IMR-90 (cell line): ENCODE results near the gene CDT1.

Experiments
- BHLHE40 ChIP-seq: fragments of 150-350 bp; IDR thresholded peaks from 2 replicates; pipeline ENCODE4 v1.6.1; 2016; ENCODE audit warnings: mild to moderate bottlenecking, low read depth, low read length
- MAFK ChIP-seq: IDR thresholded peaks from 2 replicates; pipeline ENCODE4 v1.6.1; 2012; ENCODE audit warnings: low read depth, low read length, improper control_type of control experiment
- MXI1 ChIP-seq: IDR thresholded peaks from 2 replicates; pipeline ENCODE4 v1.6.1; 2012; ENCODE audit warnings: low read depth, mild to moderate bottlenecking, low read length, moderate library complexity, borderline replicate concordance
- POLR2A ChIP-seq: IDR thresholded peaks from 2 replicates; pipeline ENCODE4 v1.6.1; 2012; ENCODE audit warnings: mild to moderate bottlenecking, low read depth, low read length
- RAD21 ChIP-seq: IDR thresholded peaks from 2 replicates; pipeline ENCODE4 v1.6.1; 2012; ENCODE audit warnings: low read length, improper control_type of control experiment
- RCOR1 ChIP-seq: IDR thresholded peaks from 2 replicates; pipeline ENCODE4 v1.6.1; 2012; ENCODE audit warnings: mild to moderate bottlenecking, low read length, improper control_type of control experiment; ENCODE audit not compliant: insufficient replicate concordance
- RFX5 ChIP-seq: IDR thresholded peaks from 2 replicates; pipeline ENCODE4 v1.8.0; 2012; ENCODE audit warnings: low read depth, mild to moderate bottlenecking, low read length, moderate library complexity
- TF ChIP-seq, protein P1 (sequence below): conservative IDR thresholded peaks from 2 replicates; pipeline ENCODE4 v1.5.1; 2012; ENCODE audit warnings: mild to moderate bottlenecking, low read depth, low read length, improper control_type of control experiment
- TF ChIP-seq, protein P2 (sequence below): fragments of 150-350 bp; IDR thresholded peaks from 2 replicates; pipeline ENCODE4 v1.6.1; 2017; ENCODE audit warnings: mild to moderate bottlenecking, antibody characterized with exemption, low read length, low read depth

DNA sequence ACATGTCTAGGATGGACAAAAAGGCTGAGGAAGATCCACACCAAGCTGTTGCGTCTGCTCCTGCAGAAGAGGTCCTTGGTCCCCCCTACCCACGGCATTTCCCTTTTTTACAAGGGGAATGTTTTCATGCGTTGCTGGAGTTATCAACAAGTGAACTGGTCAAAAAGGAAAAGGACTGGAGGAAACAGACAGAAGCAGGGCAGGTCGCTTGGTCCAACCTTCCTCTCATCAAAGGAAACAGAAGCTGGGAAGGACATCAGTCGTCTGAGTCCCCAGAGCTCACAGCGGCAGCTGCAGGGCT is 44.7 kb upstream of the CDT1 start:
- TF ChIP-seq, protein P1, sequence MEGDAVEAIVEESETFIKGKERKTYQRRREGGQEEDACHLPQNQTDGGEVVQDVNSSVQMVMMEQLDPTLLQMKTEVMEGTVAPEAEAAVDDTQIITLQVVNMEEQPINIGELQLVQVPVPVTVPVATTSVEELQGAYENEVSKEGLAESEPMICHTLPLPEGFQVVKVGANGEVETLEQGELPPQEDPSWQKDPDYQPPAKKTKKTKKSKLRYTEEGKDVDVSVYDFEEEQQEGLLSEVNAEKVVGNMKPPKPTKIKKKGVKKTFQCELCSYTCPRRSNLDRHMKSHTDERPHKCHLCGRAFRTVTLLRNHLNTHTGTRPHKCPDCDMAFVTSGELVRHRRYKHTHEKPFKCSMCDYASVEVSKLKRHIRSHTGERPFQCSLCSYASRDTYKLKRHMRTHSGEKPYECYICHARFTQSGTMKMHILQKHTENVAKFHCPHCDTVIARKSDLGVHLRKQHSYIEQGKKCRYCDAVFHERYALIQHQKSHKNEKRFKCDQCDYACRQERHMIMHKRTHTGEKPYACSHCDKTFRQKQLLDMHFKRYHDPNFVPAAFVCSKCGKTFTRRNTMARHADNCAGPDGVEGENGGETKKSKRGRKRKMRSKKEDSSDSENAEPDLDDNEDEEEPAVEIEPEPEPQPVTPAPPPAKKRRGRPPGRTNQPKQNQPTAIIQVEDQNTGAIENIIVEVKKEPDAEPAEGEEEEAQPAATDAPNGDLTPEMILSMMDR = no peak
- TF ChIP-seq RCOR1 (no peak), POLR2A (no peak), BHLHE40 (no peak), RAD21 (no peak), MAFK (no peak), RFX5 (no peak), MXI1 (no peak)
- TF ChIP-seq, protein P2, sequence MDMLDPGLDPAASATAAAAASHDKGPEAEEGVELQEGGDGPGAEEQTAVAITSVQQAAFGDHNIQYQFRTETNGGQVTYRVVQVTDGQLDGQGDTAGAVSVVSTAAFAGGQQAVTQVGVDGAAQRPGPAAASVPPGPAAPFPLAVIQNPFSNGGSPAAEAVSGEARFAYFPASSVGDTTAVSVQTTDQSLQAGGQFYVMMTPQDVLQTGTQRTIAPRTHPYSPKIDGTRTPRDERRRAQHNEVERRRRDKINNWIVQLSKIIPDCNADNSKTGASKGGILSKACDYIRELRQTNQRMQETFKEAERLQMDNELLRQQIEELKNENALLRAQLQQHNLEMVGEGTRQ = no peak
